Endodermal cell (in vitro differentiated cells): ENCODE measurements around the gene SPATA1. TPM values are rescaled to one million over a fixed set of nuclear protein-coding genes. Genes with fewer than 3 reads are reported as not detected.

Experiments used
- DNase-seq: peaks from one replicate; pipeline ENCODE4 v3.0.0-alpha.2; 2017
- H3K27ac ChIP-seq: 2 replicates; pipeline ENCODE4 v1.5.1; 2013; ENCODE audit warnings: mild to moderate bottlenecking, low read depth, low read length, moderate library complexity
- H3K27me3 ChIP-seq: 2 replicates; pipeline ENCODE4 v1.6.1; 2013; ENCODE audit warnings: mild to moderate bottlenecking, low read length, moderate library complexity; ENCODE audit not compliant: insufficient read depth, control insufficient read depth, poor library complexity, severe bottlenecking
- H3K36me3 ChIP-seq: 2 replicates; pipeline ENCODE4 v1.7.0; 2013; ENCODE audit warnings: mild to moderate bottlenecking, low read length, moderate library complexity; ENCODE audit not compliant: control insufficient read depth, insufficient read depth
- H3K4me1 ChIP-seq: one replicate; pipeline ENCODE4 v1.7.0; 2013; ENCODE audit warnings: low read length; ENCODE audit not compliant: control insufficient read depth, insufficient read depth
- H3K4me3 ChIP-seq: 2 replicates; pipeline ENCODE4 v1.5.1; 2013; ENCODE audit warnings: mild to moderate bottlenecking, low read length, moderate library complexity
- H3K9ac ChIP-seq: 2 replicates; pipeline ENCODE4 v1.6.1; 2013; ENCODE audit warnings: mild to moderate bottlenecking, low read length, moderate library complexity; ENCODE audit not compliant: poor library complexity, severe bottlenecking; ENCODE audit errors: extremely low read depth
- H3K9me3 ChIP-seq: 2 replicates; pipeline ENCODE4 v1.6.1; 2013; ENCODE audit warnings: mild to moderate bottlenecking, low read length, moderate library complexity; ENCODE audit not compliant: control insufficient read depth
- H3K27ac Mint-ChIP-seq: 2 replicates; pipeline ENCODE4 v1.8.0; 2020; ENCODE audit warnings: mixed read lengths
- H3K27me3 Mint-ChIP-seq: 2 replicates; pipeline ENCODE4 v1.8.0; 2021; ENCODE audit warnings: mild to moderate bottlenecking, mixed read lengths; ENCODE audit not compliant: insufficient read depth
- H3K36me3 Mint-ChIP-seq: 2 replicates; pipeline ENCODE4 v1.8.0; 2020; ENCODE audit warnings: low read depth, mixed read lengths
- H3K4me1 Mint-ChIP-seq: 2 replicates; pipeline ENCODE4 v1.8.0; 2020; ENCODE audit warnings: mixed read lengths
- H3K4me3 Mint-ChIP-seq: 2 replicates; pipeline ENCODE4 v1.8.0; 2020; ENCODE audit warnings: mild to moderate bottlenecking, moderate library complexity, mixed read lengths
- H3K9me3 Mint-ChIP-seq: 2 replicates; pipeline ENCODE4 v1.8.0; 2020; ENCODE audit warnings: mild to moderate bottlenecking, mixed read lengths
- CTCF ChIP-seq: fragments of 200-600 bp; sonication (generic); conservative IDR thresholded peaks from 2 replicates; pipeline ENCODE4 v1.5.0; 2021; ENCODE audit warnings: antibody characterized with exemption, mild to moderate bottlenecking
- WGBS, 2 experiments: methylation state at CpG; one replicate each; pipeline versions ENCODE4 v1.1.5 to v1.1.7; 2013; ENCODE audit warnings: missing lambda C conversion rate in 2 of 2, mixed read lengths in 1 of 2; ENCODE audit not compliant: insufficient coverage in 1 of 2, insufficient read length in 1 of 2; 5-methylcytosine and 5-hydroxymethylcytosine counted together
- total RNA-seq, 2 donors: library from RNA; stranded (reverse); fragmentation: NEBNext Ultra II Directional in 1 of 2; extraction: Animal tissue kit (Norgen Biotek cat#: 25700) in 1 of 2; gene quantifications; 2 replicates in 1 of 2; 3 replicates in 1 of 2; pipeline ENCODE4 v1.2.1, GENCODE V29; 2021

The SPATA1 gene
- total RNA-seq, 2 donors from 2014 or later, result 0.55 to 1.6 TPM

- H3K9me3 Mint-ChIP-seq, result peaks cover 19% of the 10 kb centered on the region
- H3K36me3 ChIP-seq, result peaks cover 2% of the 10 kb centered on the region
- H3K4me3 ChIP-seq, result no peak overlapping the region
- DNase-seq, result no peak
- no peak overlapping the region for H3K4me3 Mint-ChIP-seq
- peaks cover 72% of the 10 kb centered on the region for H3K27me3 ChIP-seq
- WGBS, 2 experiments, result no CpG with 5 or more reads among the region's 1 CpG
- H3K4me1 Mint-ChIP-seq, result peaks cover 6% of the 10 kb centered on the region
- H3K36me3 Mint-ChIP-seq, result peaks cover 7% of the 10 kb centered on the region
- no peak overlapping the region for H3K27ac Mint-ChIP-seq
- no peak overlapping the region for H3K9ac ChIP-seq
- no peaks in the 10 kb centered on the region for H3K4me1 ChIP-seq
- no peak for TF ChIP-seq CTCF
- H3K27ac ChIP-seq, result no peak overlapping the region
- peaks cover 79% of the 10 kb centered on the region for H3K27me3 Mint-ChIP-seq
- peaks cover 18% of the 10 kb centered on the region for H3K9me3 ChIP-seq
Observed at GRCh38 chr1:84476225-84476624, 30.0 kb upstream of the SPATA1 start.

- WGBS, 2 experiments, result 1 to 6% methylated on average over 25 to 51 of the region's 51 CpGs
- H3K4me1 Mint-ChIP-seq, result peaks cover 7% of the 10 kb centered on the region
- peak; percentile 89 for DNase-seq
Observed at GRCh38 chr1:84478876-84479868, 27.0 kb upstream of the SPATA1 start, which contains the start of gene RPF1. Gene RPF1 (plus strand): TSS chr1:84479266. CDS start chr1:84479282, 16 bp downstream.

GRCh38 chr1:84479998-84480397 lies 26.2 kb upstream of the SPATA1 start:
- no peak overlapping the region for H3K27ac ChIP-seq

More at GRCh38 chr1:84478876-84479868, 27.0 kb upstream of the SPATA1 start, which contains the start of gene RPF1:
- peak within 1 kb of the TSS; percentile 73 for H3K27ac ChIP-seq
- peaks cover 19% of the 10 kb centered on the region for H3K9me3 Mint-ChIP-seq
- no peak for TF ChIP-seq CTCF
- H3K27me3 ChIP-seq, result peaks cover 44% of the 10 kb centered on the region
- peaks cover 30% of the 10 kb centered on the region for H3K36me3 Mint-ChIP-seq
- peak within 1 kb of the TSS; percentile 97 for H3K4me3 Mint-ChIP-seq
- peak within 1 kb of the TSS; percentile 71 for H3K9ac ChIP-seq
- peak within 1 kb of the TSS; percentile 99 for H3K27ac Mint-ChIP-seq
- peaks cover 51% of the 10 kb centered on the region for H3K27me3 Mint-ChIP-seq
- peaks cover 18% of the 10 kb centered on the region for H3K9me3 ChIP-seq
- H3K4me1 ChIP-seq, result no peaks in the 10 kb centered on the region
- H3K4me3 ChIP-seq, result peak within 1 kb of the TSS; percentile 94
- H3K36me3 ChIP-seq, result peaks cover 31% of the 10 kb centered on the region

More at GRCh38 chr1:84479998-84480397, 26.2 kb upstream of the SPATA1 start:
- H3K9me3 ChIP-seq, result peaks cover 18% of the 10 kb centered on the region
- H3K4me1 ChIP-seq, result no peaks in the 10 kb centered on the region
- Mint-ChIP-seq H3K9me3 (peaks cover 19% of the 10 kb centered on the region), H3K4me3 (peak overlapping the region; percentile 97), H3K27ac (peak overlapping the region; percentile 99), H3K4me1 (peaks cover 7% of the 10 kb centered on the region), H3K27me3 (peaks cover 42% of the 10 kb centered on the region), H3K36me3 (peaks cover 37% of the 10 kb centered on the region)
- no peak for DNase-seq
- H3K27me3 ChIP-seq, result peaks cover 36% of the 10 kb centered on the region
- peak overlapping the region; percentile 94 for H3K4me3 ChIP-seq
- H3K36me3 ChIP-seq, result peaks cover 37% of the 10 kb centered on the region
- H3K9ac ChIP-seq, result peak overlapping the region; percentile 71
- 8 to 13% methylated on average over 2 to 9 of the region's 9 CpGs for WGBS, 2 experiments
- TF ChIP-seq CTCF, result no peak
